K562 (cell line): Measurements from ENCODE around the gene NFKB2. TPM values are rescaled to one million over a fixed set of nuclear protein-coding genes. Genes with fewer than 3 reads are reported as not detected.
A peak's percentile ranks its signal among the peaks of the same experiment; 100 is the strongest.

Experiments
- CEBPZ ChIP-seq: fragments of 150-350 bp; IDR thresholded peaks from 2 replicates; pipeline ENCODE4 v1.6.1; 2014; ENCODE audit warnings: low read depth, mild to moderate bottlenecking, low read length, borderline replicate concordance
- ESRRA ChIP-seq: fragments of 450-650 bp; IDR thresholded peaks from 2 replicates; pipeline ENCODE4 v1.6.1; 2014; ENCODE audit warnings: low read depth, mild to moderate bottlenecking, moderate library complexity, borderline replicate concordance
- HNRNPL ChIP-seq: fragments of 200-400 bp; formaldehyde crosslinking; IDR thresholded peaks from 2 replicates; pipeline ENCODE4 v1.6.1; 2017; ENCODE audit warnings: low read depth, mild to moderate bottlenecking, low read length
- ILK ChIP-seq: fragments of 450-650 bp; IDR thresholded peaks from 2 replicates; pipeline ENCODE4 v1.6.1; 2016; ENCODE audit warnings: missing genetic modification characterization, low read depth, mild to moderate bottlenecking, missing compliant biosample characterization, moderate library complexity, borderline replicate concordance
- KAT7 ChIP-seq: sonication (generic); formaldehyde crosslinking; IDR thresholded peaks from 2 replicates; pipeline ENCODE4 v1.8.0; 2022; ENCODE audit warnings: missing genetic modification reagents, mild to moderate bottlenecking, borderline replicate concordance
- MTA3 ChIP-seq: fragments of 450-650 bp; formaldehyde crosslinking; IDR thresholded peaks from 2 replicates; pipeline ENCODE4 v1.6.1; 2017; ENCODE audit warnings: mild to moderate bottlenecking, borderline replicate concordance
- NFIC ChIP-seq: fragments of 450-650 bp; IDR thresholded peaks from 2 replicates; pipeline ENCODE4 v1.6.1; 2017; ENCODE audit warnings: mild to moderate bottlenecking, inconsistent platforms
- PPARD ChIP-seq: fragments of 250-450 bp; sonication (Bioruptor Pico); IDR thresholded peaks from 2 replicates; pipeline ENCODE4 v1.8.0; 2022; ENCODE audit warnings: inconsistent platforms, mild to moderate bottlenecking, moderate library complexity
- RBM34 ChIP-seq: fragments of 200-400 bp; formaldehyde crosslinking; IDR thresholded peaks from 2 replicates; pipeline ENCODE4 v1.6.1; 2018; ENCODE audit warnings: low read length, borderline replicate concordance; ENCODE audit not compliant: insufficient read depth
- TCF3 ChIP-seq: sonication (generic); formaldehyde crosslinking; IDR thresholded peaks from 2 replicates; pipeline ENCODE4 v1.4.0; 2020; ENCODE audit warnings: mild to moderate bottlenecking, missing genetic modification reagents
- U2AF1 ChIP-seq: fragments of 200-400 bp; formaldehyde crosslinking; optimal IDR thresholded peaks from 2 replicates; pipeline ENCODE3; 2017; ENCODE audit warnings: mild to moderate bottlenecking, low read depth, low read length, moderate library complexity
- USF1 ChIP-seq: sonication (generic); formaldehyde crosslinking; IDR thresholded peaks from 2 replicates; pipeline ENCODE4 v1.9.0; 2022; ENCODE audit warnings: mild to moderate bottlenecking, missing genetic modification reagents
- ZBTB33 ChIP-seq: sonication (generic); formaldehyde crosslinking; IDR thresholded peaks from 2 replicates; pipeline ENCODE4 v1.8.1; 2023; ENCODE audit warnings: mild to moderate bottlenecking, missing genetic modification reagents
- ZMIZ1 ChIP-seq, 2 experiments: fragments of 150-350 bp in 1 of 2; IDR thresholded peaks; 2 replicates each; pipeline ENCODE4 v1.6.1; 2012 to 2016; ENCODE audit warnings: low read depth in 2 of 2, low read length in 2 of 2, mild to moderate bottlenecking in 1 of 2, moderate library complexity in 1 of 2
- ZNF75A ChIP-seq: fragments of 450-650 bp; formaldehyde crosslinking; IDR thresholded peaks from 2 replicates; pipeline ENCODE4 v1.4.0; 2020; ENCODE audit warnings: mild to moderate bottlenecking
- ZZZ3 ChIP-seq: fragments of 450-650 bp; IDR thresholded peaks from 2 replicates; pipeline ENCODE4 v1.6.1; 2016; ENCODE audit warnings: antibody characterized with exemption, mild to moderate bottlenecking, moderate library complexity
- polyA plus RNA-seq, 8 experiments: library from polyadenylated mRNA; depleted of rRNA in 4 of 8; stranded (reverse) in 5 of 8; unstranded in 3 of 8; fragments of >200 nt; fragmentation: Nextera tagmentation in 2 of 8; fragmentation: Illumina TruSeq in 1 of 8; extraction: Ambion mirVana in 2 of 8; extraction: Trizol in 1 of 8; gene quantifications; 2 replicates each; pipeline versions ENCODE4 v1.2.1 to v1.2.3, GENCODE V29; 2011 to 2014; ENCODE audit warnings: inconsistent platforms in 1 of 8, missing spikeins in 1 of 8
- total RNA-seq, 7 experiments: library from RNA; depleted of rRNA in 6 of 7; stranded (reverse); fragments of >200 nt in 6 of 7; fragmentation: Illumina TruSeq in 2 of 7; extraction: Trizol in 2 of 7; gene quantifications; 2 replicates each; pipeline versions ENCODE4 v1.2.1 to v1.2.3, GENCODE V29; 2011 to 2021; ENCODE audit warnings: low replicate concordance in 1 of 7

The NFKB2 gene
- total and polyA plus RNA-seq, 9 of the 15 experiments (the other 6 are each of a cell fraction or from before 2014, with no cell fraction given): 0.07 to 20.3 (median 7.9) TPM

GRCh38 chr10:102421757-102422512 lies 26.4 kb downstream of the NFKB2 start (continued):
- peak; percentile 73; the same call in 1 of the 2 replicates for TF ChIP-seq KAT7 (CRISPR knock-in tag)
- TF ChIP-seq ZZZ3: no peak
- TF ChIP-seq TCF3 (CRISPR knock-in tag): peak; percentile 64
- no peak for TF ChIP-seq ZNF75A (CRISPR knock-in tag)
- TF ChIP-seq CEBPZ: no peak
- peak; percentile 42; the same call in 1 of the 2 replicates for TF ChIP-seq HNRNPL
- TF ChIP-seq PPARD: no peak
- no peak for TF ChIP-seq ESRRA
- TF ChIP-seq ZMIZ1 (IDR thresholded peaks at IDR 0.05; ENCODE audit: low read depth in 2 of 2, low read length in 2 of 2): no peak; a peak in 1 of 4 replicates
- no peak for TF ChIP-seq MTA3
- no peak for TF ChIP-seq ZBTB33 (CRISPR knock-in tag)
- TF ChIP-seq U2AF1: peak; percentile 29
- TF ChIP-seq NFIC: no peak; the same call in 1 of the 2 replicates
- TF ChIP-seq USF1 (CRISPR knock-in tag): peak; percentile 9; the same call in 1 of the 2 replicates
- no peak for TF ChIP-seq RBM34
- no peak for TF ChIP-seq ILK
